GM12864 (cell line): ENCODE measurements around the gene P2RY6.

Experiments
- DNase-seq: peaks from one replicate; pipeline ENCODE4 v3.0.0-alpha.2; 2011; ENCODE audit warnings: low read depth
- H3K4me3 ChIP-seq: 2 replicates; pipeline ENCODE4 v1.5.1; 2011; ENCODE audit warnings: mild to moderate bottlenecking, low read depth, low read length, control low read depth
- CTCF ChIP-seq: IDR thresholded peaks from 2 replicates; pipeline ENCODE4 v1.5.1; 2011; ENCODE audit warnings: low read depth, mild to moderate bottlenecking, moderate library complexity, low read length, control low read depth, inconsistent platforms; ENCODE audit errors: missing control alignments

The P2RY6 gene

GRCh38 chr11:73244589-73245240 is 27.4 kb upstream of the P2RY6 start:
- H3K4me3 ChIP-seq, result no peak overlapping the region
- TF ChIP-seq CTCF, result no peak
- no peak for DNase-seq

DNA sequence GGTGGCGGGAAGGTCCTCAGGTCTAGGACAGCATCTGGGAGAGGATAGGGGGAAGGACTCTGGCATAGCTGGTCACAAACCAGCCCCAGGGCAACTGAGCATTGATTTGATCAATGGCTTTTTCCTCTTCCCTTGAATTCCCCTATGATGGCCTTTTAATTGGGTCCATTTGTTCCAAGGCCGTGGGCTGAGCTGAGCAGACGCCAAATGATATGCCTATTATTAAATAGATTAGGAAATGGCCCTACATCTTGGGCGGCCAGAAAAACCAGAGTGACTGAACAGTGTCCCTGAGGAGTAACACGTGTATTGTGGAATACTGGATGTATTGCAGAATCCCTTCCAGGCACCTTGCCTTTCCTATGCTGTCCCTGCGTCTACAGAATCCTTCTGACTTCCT is 26.7 kb upstream of the P2RY6 start:
- no peak for DNase-seq
- H3K4me3 ChIP-seq, result no peak overlapping the region
- no peak for TF ChIP-seq CTCF

DNA sequence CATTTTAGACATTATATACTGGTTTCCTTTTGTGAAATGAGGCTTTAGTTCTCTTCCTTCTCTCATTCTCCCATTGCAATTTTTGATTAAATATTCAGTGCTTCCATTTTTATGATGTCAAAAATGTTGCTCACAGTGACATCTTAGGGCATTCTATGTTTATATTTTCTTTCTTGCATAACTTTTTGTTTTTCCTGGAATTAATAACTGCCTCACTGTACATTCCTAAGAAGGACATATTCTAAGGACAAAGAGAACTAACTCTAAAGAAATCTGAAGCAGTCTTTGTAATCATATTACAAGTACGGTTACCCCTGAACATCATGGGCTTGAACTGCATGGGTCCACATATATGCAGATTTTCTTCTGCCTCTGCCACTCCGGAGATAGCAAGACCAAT is 25.8 kb upstream of the P2RY6 start:
- no peak for TF ChIP-seq CTCF
- no peak overlapping the region for H3K4me3 ChIP-seq
- DNase-seq, result no peak

GRCh38 chr11:73248526-73249185 is 23.5 kb upstream of the P2RY6 start:
- no peak for DNase-seq
- H3K4me3 ChIP-seq, result no peak overlapping the region
- TF ChIP-seq CTCF, result no peak

- no peak for DNase-seq
- no peak overlapping the region for H3K4me3 ChIP-seq
- TF ChIP-seq CTCF, result no peak
Measured at GRCh38 chr11:73249304-73249703, 22.8 kb upstream of the P2RY6 start.

DNA sequence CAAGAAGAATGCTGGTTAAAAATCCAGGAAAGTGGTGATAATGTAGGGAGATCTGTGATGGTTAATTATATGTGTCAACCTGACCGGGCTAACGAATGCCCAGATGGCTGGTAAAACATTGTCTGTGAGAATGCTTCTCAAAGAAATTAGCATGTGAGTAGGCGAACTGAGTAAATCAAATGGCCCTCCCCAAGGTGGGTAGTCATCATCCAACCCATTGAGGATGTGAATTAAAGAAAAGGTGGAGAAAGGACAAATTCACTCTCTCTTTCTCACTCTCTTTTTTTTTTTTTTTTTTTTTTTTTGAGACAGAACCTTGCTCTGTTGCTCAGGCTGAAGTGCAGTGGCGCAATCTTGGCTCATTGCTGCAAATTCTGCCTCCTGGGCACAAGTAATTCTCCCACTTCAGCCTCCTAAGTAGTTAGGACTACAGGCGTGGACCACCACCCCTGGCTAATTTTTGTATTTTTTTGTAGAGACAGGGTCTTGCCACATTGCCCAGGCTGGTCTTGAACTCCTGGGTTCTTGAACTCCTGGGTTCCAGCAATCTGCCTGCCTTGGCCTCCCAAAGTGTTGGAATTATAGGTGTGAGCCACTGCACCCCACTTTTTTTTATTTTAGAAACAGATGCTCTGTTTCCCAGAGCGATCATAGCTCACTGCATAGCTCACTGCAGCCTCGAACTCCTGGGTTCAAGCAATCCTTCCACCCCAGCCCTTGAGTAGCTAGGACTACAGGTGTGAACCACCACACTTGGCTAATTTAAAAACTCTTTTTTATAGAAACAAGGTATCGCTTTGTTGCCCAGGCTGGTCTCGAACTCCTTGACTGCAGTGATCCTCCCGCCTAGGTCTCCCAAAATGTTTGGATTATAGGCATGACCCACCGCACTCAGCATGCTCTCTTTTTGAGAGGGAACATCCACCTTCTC is 22.0 kb upstream of the P2RY6 start:
- H3K4me3 ChIP-seq, result no peak overlapping the region
- TF ChIP-seq CTCF, result no peak
- DNase-seq, result no peak
